Tibial artery (tissue), 4 donors: ENCODE data around the gene GGCT.

Experiments used
- DNase-seq, 2 donors: peaks; one replicate each; pipeline ENCODE4 v3.0.0-alpha.2; 2019
- H3K27ac ChIP-seq, 2 donors: fragments of 200-600 bp; sonication (generic) in 1 of 2; 1 replicate in 1 of 2; 2 replicates in 1 of 2; pipeline ENCODE4 v1.5.1; 2018 to 2019; ENCODE audit warnings: mild to moderate bottlenecking in 1 of 2
- H3K27me3 ChIP-seq, 2 donors: fragments of 200-600 bp; sonication (generic) in 1 of 2; one replicate each; pipeline versions ENCODE4 v1.5.1 to v1.6.0; 2016 to 2019
- H3K36me3 ChIP-seq, 3 donors: fragments of 200-600 bp; sonication (generic) in 2 of 3; one replicate each; pipeline ENCODE4 v1.5.1; 2016 to 2019; ENCODE audit warnings: mild to moderate bottlenecking in 2 of 3
- H3K4me1 ChIP-seq, 4 donors: fragments of 200-600 bp; sonication (generic) in 2 of 4; 1 replicate in 3 of 4; 2 replicates in 1 of 4; pipeline ENCODE4 v1.5.1; 2016 to 2019
- H3K4me3 ChIP-seq, 2 donors: fragments of 200-600 bp; sonication (generic) in 1 of 2; 1 replicate in 1 of 2; 2 replicates in 1 of 2; pipeline ENCODE4 v1.5.1; 2018 to 2019; ENCODE audit warnings: mild to moderate bottlenecking in 2 of 2
- H3K9me3 ChIP-seq, 3 donors: fragments of 200-600 bp; sonication (generic) in 1 of 3; one replicate each; pipeline ENCODE4 v1.5.1; 2016 to 2019
- CTCF ChIP-seq, 2 experiments: fragments of 200-600 bp in 1 of 2; fragments of 450-650 bp in 1 of 2; IDR thresholded peaks; one replicate each; pipeline ENCODE4 v1.5.1; 2017 to 2019; ENCODE audit warnings: antibody characterized with exemption in 2 of 2, mild to moderate bottlenecking in 1 of 2, moderate library complexity in 1 of 2
- intact Hi-C: fragments of 100-400 bp; cut with DNase I; formaldehyde crosslinking; loops from one replicate; pipeline ENCODE4 v1.15.0; 2023; ENCODE audit warnings: low total_unique reads

Gene GGCT

GRCh38 chr7:30514776-30515175 lies 10.1 kb upstream of the GGCT start:
- no peak for DNase-seq
- H3K36me3 ChIP-seq: no peaks in the 10 kb centered on the region
- intact Hi-C loops: no loop called here
- TF ChIP-seq CTCF (IDR thresholded peaks at IDR 0.05): no peak
- H3K4me3 ChIP-seq: no peak overlapping the region
- no peaks in the 10 kb centered on the region for H3K27me3 ChIP-seq
- H3K4me1 ChIP-seq: no peaks in the 10 kb centered on the region
- no peak overlapping the region for H3K27ac ChIP-seq
- H3K9me3 ChIP-seq: no peaks in the 10 kb centered on the region

GRCh38 chr7:30514177-30514576 lies 9.5 kb upstream of the GGCT start:
- H3K36me3 ChIP-seq: no peaks in the 10 kb centered on the region
- intact Hi-C loops: no loop called here

GRCh38 chr7:30513762-30514161 lies 9.1 kb upstream of the GGCT start:
- no peak for DNase-seq
- no peak for TF ChIP-seq CTCF (IDR thresholded peaks at IDR 0.05)
- H3K9me3 ChIP-seq: no peaks in the 10 kb centered on the region
- no peaks in the 10 kb centered on the region for H3K27me3 ChIP-seq
- no peaks in the 10 kb centered on the region for H3K36me3 ChIP-seq
- no peak overlapping the region for H3K27ac ChIP-seq
- no peaks in the 10 kb centered on the region for H3K4me1 ChIP-seq
- intact Hi-C loops: no loop called here
- H3K4me3 ChIP-seq: no peak overlapping the region

More at GRCh38 chr7:30514177-30514576, 9.5 kb upstream of the GGCT start:
- H3K9me3 ChIP-seq: no peaks in the 10 kb centered on the region
- no peak overlapping the region for H3K4me3 ChIP-seq
- H3K27ac ChIP-seq: no peak overlapping the region
- no peaks in the 10 kb centered on the region for H3K27me3 ChIP-seq
- no peak for DNase-seq
- no peaks in the 10 kb centered on the region for H3K4me1 ChIP-seq
- no peak for TF ChIP-seq CTCF (IDR thresholded peaks at IDR 0.05)

GRCh38 chr7:30511973-30512662 lies 7.5 kb upstream of the GGCT start:
- H3K27ac ChIP-seq: no peak overlapping the region
- no peaks in the 10 kb centered on the region for H3K9me3 ChIP-seq
- no peak for TF ChIP-seq CTCF (IDR thresholded peaks at IDR 0.05)
- H3K4me1 ChIP-seq: no peaks in the 10 kb centered on the region
- H3K4me3 ChIP-seq: no peak overlapping the region
- H3K36me3 ChIP-seq: no peaks in the 10 kb centered on the region
- DNase-seq: no peak
- no peaks in the 10 kb centered on the region for H3K27me3 ChIP-seq
- intact Hi-C loops: no loop called here

- Histone ChIP-seq H3K4me1 (no peaks in the 10 kb centered on the region), H3K36me3 (no peaks in the 10 kb centered on the region), H3K4me3 (no peak overlapping the region), H3K27ac (no peak overlapping the region), H3K27me3 (no peaks in the 10 kb centered on the region), H3K9me3 (no peaks in the 10 kb centered on the region)
- no peak for TF ChIP-seq CTCF (IDR thresholded peaks at IDR 0.05)
- no peak for DNase-seq
- intact Hi-C loops: no loop called here
Measured at GRCh38 chr7:30511494-30511893, 6.9 kb upstream of the GGCT start.
